Mucosa of descending colon (tissue), 3 donors: ENCODE data around the gene ZNF772. TPM values are rescaled to one million over a fixed set of nuclear protein-coding genes. Genes with fewer than 3 reads are reported as not detected.

ENCODE experiments used
- ATAC-seq: fragments of 200-7000 bp; cut with Tn5 transposase; one replicate; pipeline ENCODE4 v1.9.1; 2020; ENCODE audit warnings: mild to moderate bottlenecking, moderate library complexity
- DNase-seq, 3 donors: peaks; one replicate each; pipeline ENCODE4 v3.0.0-alpha.2; 2020
- H3K36me3 ChIP-seq: fragments of 200-600 bp; one replicate; pipeline ENCODE4 v1.8.0; 2021; ENCODE audit warnings: low read depth, mild to moderate bottlenecking
- H3K4me1 ChIP-seq: fragments of 200-600 bp; one replicate; pipeline ENCODE4 v1.8.0; 2021; ENCODE audit warnings: low read depth, mild to moderate bottlenecking
- H3K4me3 ChIP-seq: fragments of 200-600 bp; one replicate; pipeline ENCODE4 v1.8.0; 2021; ENCODE audit warnings: mild to moderate bottlenecking
- H3K9me3 ChIP-seq: fragments of 200-600 bp; one replicate; pipeline ENCODE4 v1.8.0; 2021; ENCODE audit warnings: mild to moderate bottlenecking
- intact Hi-C, 2 donors: fragments of 100-400 bp; cut with DNase I in 1 of 2; cut with micrococcal nuclease in 1 of 2; formaldehyde crosslinking; loops; one replicate each; pipeline versions ENCODE4 v1.11.0 to v1.11.1; 2022; cut with DNase I, micrococcal nuclease
- total RNA-seq, 3 donors: library from RNA; stranded (reverse); fragmentation: NEBNext Ultra II Directional in 2 of 3; extraction: Animal tissue kit (Norgen Biotek cat#: 25700) in 2 of 3; gene quantifications; one replicate each; pipeline versions ENCODE4 v1.2.1 to v1.2.4, GENCODE V29; 2021 to 2023
- TF ChIP-seq, protein P1 (sequence below): fragments of 200-600 bp; IDR thresholded peaks from one replicate; pipeline ENCODE4 v1.8.0; 2022; ENCODE audit warnings: antibody characterized with exemption, mild to moderate bottlenecking
- donor health status: DM: no; HTN: no; CAD: no; lungs with moderate emphysema.
- donor health status: DM: no; HTN: no; CAD: no.
- donor health status: DM: no; HTN: yes; CAD: no.

Gene ZNF772
- total RNA-seq, 3 donors from 2014 or later, result 2.9 to 10.0 (median 5.9) TPM

DNA sequence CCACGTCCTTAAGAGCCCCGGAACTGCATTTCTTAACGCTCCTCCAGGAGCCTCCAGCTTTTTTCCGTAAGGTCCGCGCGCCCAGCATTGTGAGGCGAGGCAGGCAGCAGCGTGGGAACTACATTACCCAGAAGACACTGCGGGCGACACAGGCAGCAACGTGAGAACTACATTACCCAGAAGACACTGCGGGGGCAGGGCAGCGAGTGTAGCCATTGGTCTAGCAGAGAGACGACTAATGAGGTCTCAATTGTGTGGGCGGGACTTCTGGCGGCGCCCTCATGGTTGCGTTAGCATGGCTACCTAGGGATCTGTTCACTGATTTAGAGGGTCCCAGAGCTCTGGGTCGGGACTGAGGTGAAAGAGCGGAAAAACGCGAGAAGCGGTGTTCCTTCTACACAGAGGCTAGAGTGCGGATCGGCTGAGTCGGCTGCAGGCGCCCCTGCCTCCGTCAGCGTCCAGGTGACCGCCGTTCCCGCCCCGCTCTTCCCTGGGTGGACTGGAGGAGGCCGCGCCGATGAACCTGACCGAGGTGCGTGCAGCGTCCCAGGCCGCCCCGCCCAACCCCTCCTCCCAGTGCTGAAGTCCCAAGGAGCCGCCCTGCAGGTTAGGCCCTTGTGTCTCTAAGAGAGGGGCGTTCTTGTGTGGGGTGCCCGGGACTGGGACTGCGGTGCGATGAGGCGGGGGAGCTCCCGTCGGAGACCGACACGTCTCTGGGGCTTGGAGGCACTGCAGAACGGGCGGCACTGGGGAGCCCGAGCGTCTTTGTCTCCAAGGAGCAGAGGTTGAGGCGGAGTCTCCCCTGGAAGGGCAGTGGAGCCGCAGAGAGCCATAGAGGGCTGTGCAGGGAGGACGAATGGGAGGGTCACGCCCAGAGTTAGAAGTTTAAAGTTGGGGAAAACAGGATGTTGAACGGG is 42.0 kb downstream of the ZNF772 start, which contains the start of gene ZNF749:
Gene ZNF749, plus strand, starts transcription at position 264 of the 917 bp plus-strand sequence. Its CDS starts 254 bp downstream, at position 518.
- no peaks in the 10 kb centered on the region for H3K36me3 ChIP-seq
- DNase-seq, result peak; percentile 96 to 100 (median 97)
- H3K4me3 ChIP-seq, result peak within 1 kb of the TSS; percentile 44
- H3K9me3 ChIP-seq, result peaks cover 14% of the 10 kb centered on the region
- intact Hi-C loops, result no loop called here
- peaks cover 11% of the 10 kb centered on the region for H3K4me1 ChIP-seq
- ATAC-seq, result peak; percentile 100
- TF ChIP-seq, protein P1, sequence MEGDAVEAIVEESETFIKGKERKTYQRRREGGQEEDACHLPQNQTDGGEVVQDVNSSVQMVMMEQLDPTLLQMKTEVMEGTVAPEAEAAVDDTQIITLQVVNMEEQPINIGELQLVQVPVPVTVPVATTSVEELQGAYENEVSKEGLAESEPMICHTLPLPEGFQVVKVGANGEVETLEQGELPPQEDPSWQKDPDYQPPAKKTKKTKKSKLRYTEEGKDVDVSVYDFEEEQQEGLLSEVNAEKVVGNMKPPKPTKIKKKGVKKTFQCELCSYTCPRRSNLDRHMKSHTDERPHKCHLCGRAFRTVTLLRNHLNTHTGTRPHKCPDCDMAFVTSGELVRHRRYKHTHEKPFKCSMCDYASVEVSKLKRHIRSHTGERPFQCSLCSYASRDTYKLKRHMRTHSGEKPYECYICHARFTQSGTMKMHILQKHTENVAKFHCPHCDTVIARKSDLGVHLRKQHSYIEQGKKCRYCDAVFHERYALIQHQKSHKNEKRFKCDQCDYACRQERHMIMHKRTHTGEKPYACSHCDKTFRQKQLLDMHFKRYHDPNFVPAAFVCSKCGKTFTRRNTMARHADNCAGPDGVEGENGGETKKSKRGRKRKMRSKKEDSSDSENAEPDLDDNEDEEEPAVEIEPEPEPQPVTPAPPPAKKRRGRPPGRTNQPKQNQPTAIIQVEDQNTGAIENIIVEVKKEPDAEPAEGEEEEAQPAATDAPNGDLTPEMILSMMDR, result no peak

DNA sequence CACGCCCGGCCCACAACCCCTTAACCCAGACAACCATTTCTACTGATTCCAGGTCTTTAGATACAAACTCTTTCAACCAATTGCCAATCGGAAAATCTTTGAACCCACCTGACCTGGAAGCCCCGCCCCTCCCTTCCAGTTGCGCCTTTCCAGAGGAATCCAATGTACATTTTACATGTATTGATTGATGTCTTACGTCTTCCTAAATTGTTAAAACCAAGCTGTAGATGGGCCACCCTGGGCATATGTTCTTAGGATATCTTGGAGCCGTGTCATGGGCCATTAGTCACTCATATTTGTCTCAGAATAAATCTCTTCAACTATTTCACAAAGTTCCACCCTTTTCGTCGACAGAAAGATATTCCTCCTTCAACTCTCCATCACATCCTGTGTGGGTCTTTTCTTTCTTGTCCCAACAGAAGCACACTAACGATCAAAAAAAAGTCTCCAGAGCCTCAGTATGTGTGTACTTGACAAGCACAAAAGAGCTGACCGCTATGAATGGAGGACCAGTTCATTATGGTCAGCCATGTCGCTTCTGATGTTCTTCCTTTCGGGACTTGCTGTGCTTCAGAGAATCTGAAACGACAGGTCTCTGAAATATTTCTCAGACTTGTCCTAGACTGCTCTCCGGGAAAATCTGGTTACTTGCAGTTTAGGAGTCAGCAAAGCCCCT is 42.8 kb downstream of the ZNF772 start:
- TF ChIP-seq, protein P1, result no peak
- intact Hi-C loops, result no loop called here
- ATAC-seq, result no peak

DNA sequence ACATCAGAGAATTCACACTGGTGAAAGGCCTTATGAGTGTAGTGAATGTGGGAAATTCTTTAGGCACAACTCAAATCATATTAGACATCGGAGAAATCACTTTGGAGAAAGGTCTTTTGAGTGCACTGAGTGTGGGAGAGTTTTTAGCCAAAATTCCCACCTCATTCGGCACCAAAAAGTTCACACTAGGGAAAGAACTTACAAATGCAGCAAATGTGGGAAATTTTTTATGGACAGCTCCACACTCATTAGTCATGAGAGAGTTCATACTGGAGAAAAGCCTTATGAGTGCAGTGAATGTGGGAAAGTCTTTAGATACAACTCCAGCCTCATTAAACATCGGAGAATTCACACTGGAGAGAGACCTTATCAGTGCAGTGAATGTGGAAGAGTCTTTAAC is 56.3 kb downstream of the ZNF772 start:
- TF ChIP-seq, protein P1, result no peak
- H3K9me3 ChIP-seq, result peaks cover 98% of the 10 kb centered on the region
- H3K4me3 ChIP-seq, result no peak overlapping the region
- no peak for DNase-seq
- intact Hi-C loops, result no loop called here
- peaks cover 11% of the 10 kb centered on the region for H3K36me3 ChIP-seq
- H3K4me1 ChIP-seq, result no peaks in the 10 kb centered on the region
- ATAC-seq, result no peak

More for the DNA sequence above, 42.8 kb downstream of the ZNF772 start:
- peaks cover 11% of the 10 kb centered on the region for H3K4me1 ChIP-seq
- H3K4me3 ChIP-seq, result no peak overlapping the region
- H3K9me3 ChIP-seq, result peaks cover 10% of the 10 kb centered on the region
- no peak for DNase-seq
- no peaks in the 10 kb centered on the region for H3K36me3 ChIP-seq

DNA sequence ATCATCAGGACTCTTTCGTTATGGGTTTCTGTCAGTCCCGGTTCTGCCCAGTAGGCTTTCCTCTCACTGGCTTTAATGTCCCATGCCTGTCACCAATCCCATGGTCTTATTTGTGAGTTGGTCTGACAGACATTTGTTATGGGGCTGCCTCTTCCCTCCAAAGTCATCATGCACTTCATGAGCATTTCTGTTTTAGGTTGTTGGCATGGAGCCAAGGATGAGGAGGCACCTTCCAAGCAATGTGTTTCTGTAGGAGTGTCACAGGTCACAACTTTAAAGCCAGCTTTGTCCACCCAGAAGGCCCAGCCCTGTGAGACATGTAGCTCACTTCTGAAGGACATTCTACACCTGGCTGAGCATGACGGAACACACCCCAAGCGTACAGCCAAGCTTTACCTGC is 57.9 kb downstream of the ZNF772 start:
- no peaks in the 10 kb centered on the region for H3K4me1 ChIP-seq
- no peak overlapping the region for H3K4me3 ChIP-seq
- ATAC-seq (no peak), DNase-seq (no peak)
- intact Hi-C loops, result no loop called here
- TF ChIP-seq, protein P1, result no peak
- H3K36me3 ChIP-seq, result peaks cover 11% of the 10 kb centered on the region
- H3K9me3 ChIP-seq, result peaks cover 87% of the 10 kb centered on the region

Other genes with a start within 250 kb of the ZNF772 start
- 1 to 10 TPM in 1 of 3 donors, under 1 TPM in 2; 0.43 to 1.3 (median 0.98) TPM for gene AURKC, start 246.5 kb downstream of the ZNF772 start, total RNA-seq
- gene ZNF805, start 236.9 kb downstream of the ZNF772 start, total RNA-seq, result 10 to 100 TPM in 2 of 3 donors, 1 to 10 TPM in 1; 7.3 to 18.6 (median 10.6) TPM
- 10 to 100 TPM; 25.7 to 55.8 (median 42.2) TPM for gene ZNF460, start 197.1 kb downstream of the ZNF772 start, total RNA-seq
- gene ZNF543, start 157.1 kb downstream of the ZNF772 start, total RNA-seq, result 1 to 10 TPM; 2.5 to 9.4 (median 3.6) TPM
- 10 to 100 TPM in 1 of 3 donors, 1 to 10 TPM in 2; 2.8 to 12.2 (median 4.2) TPM for gene ZNF304, start 126.3 kb downstream of the ZNF772 start, total RNA-seq
- gene TRAPPC2B, start 114.0 kb downstream of the ZNF772 start, total RNA-seq, result 1 to 10 TPM; 3.4 to 8.3 (median 3.5) TPM
- 1 to 10 TPM in 2 of 3 donors, under 1 TPM in 1; 0.64 to 4.2 (median 1.6) TPM for gene ZNF547, start 114.0 kb downstream of the ZNF772 start, total RNA-seq
- 10 to 100 TPM in 2 of 3 donors, 1 to 10 TPM in 1; 8.3 to 23.2 (median 10.3) TPM for gene ZNF548, start 87.7 kb downstream of the ZNF772 start, total RNA-seq
- gene ZNF17, start 66.4 kb downstream of the ZNF772 start, total RNA-seq, result 10 to 100 TPM in 2 of 3 donors, 1 to 10 TPM in 1; 8.3 to 13.4 (median 11.0) TPM
- 1 to 10 TPM; 4.7 to 8.7 (median 8.0) TPM for gene ZNF749, start 42.2 kb downstream of the ZNF772 start, total RNA-seq
- 1 to 10 TPM in 1 of 3 donors, not detected in 2; 2.2 TPM for gene VN1R1, start 20.4 kb downstream of the ZNF772 start, total RNA-seq
- 1 to 10 TPM; 3.9 to 8.4 (median 5.2) TPM for gene ZNF419, start 10.2 kb upstream of the ZNF772 start, total RNA-seq
- gene ZNF773, start 22.4 kb upstream of the ZNF772 start, total RNA-seq, result 1 to 10 TPM; 5.7 to 6.9 (median 6.9) TPM
- gene ZNF549, start 49.8 kb upstream of the ZNF772 start, total RNA-seq, result 1 to 10 TPM; 2.3 to 6.3 (median 3.7) TPM
- gene ZNF550, start 82.3 kb upstream of the ZNF772 start, total RNA-seq, result 1 to 10 TPM; 3.0 to 7.0 (median 4.5) TPM
- 1 to 10 TPM; 2.0 to 5.0 (median 2.9) TPM for gene ZNF416, start 101.3 kb upstream of the ZNF772 start, total RNA-seq
- 1 to 10 TPM; 1.2 to 6.2 (median 1.3) TPM for gene ZIK1, start 106.6 kb upstream of the ZNF772 start, total RNA-seq
- gene ZNF530, start 122.3 kb upstream of the ZNF772 start, total RNA-seq, result 1 to 10 TPM; 1.7 to 3.1 (median 2.3) TPM
- gene ZNF134, start 136.7 kb upstream of the ZNF772 start, total RNA-seq, result 10 to 100 TPM in 1 of 3 donors, 1 to 10 TPM in 2; 9.0 to 20.0 (median 9.2) TPM
- gene ZNF211, start 155.6 kb upstream of the ZNF772 start, total RNA-seq, result 10 to 100 TPM in 1 of 3 donors, 1 to 10 TPM in 2; 7.9 to 16.3 (median 9.4) TPM
- gene ZSCAN4, start 191.4 kb upstream of the ZNF772 start, total RNA-seq, result under 1 TPM in 1 of 3 donors, not detected in 2; 0.16 TPM
- 1 to 10 TPM; 4.7 to 5.2 (median 4.9) TPM for gene ZNF551, start 204.4 kb upstream of the ZNF772 start, total RNA-seq
- 10 to 100 TPM in 1 of 3 donors, 1 to 10 TPM in 1, under 1 TPM in 1; 0.72 to 13.7 (median 1.5) TPM for gene ZNF154, start 231.6 kb upstream of the ZNF772 start, total RNA-seq